H9 (cell line): ENCODE results near the gene HIRIP3. TPM values are rescaled to one million over a fixed set of nuclear protein-coding genes. Genes with fewer than 3 reads are reported as not detected.

Experiments
- DNase-seq: peaks from one replicate; pipeline ENCODE4 v3.0.0-alpha.2; 2017
- H2AFZ ChIP-seq: one replicate; pipeline ENCODE4 v1.6.1; 2013; ENCODE audit warnings: mild to moderate bottlenecking, low read length, control low read depth, moderate library complexity
- H2AK5ac ChIP-seq: 2 replicates; pipeline ENCODE4 v1.6.1; 2013; ENCODE audit warnings: low read length, control low read depth, mixed read lengths; ENCODE audit not compliant: insufficient read length
- H2BK120ac ChIP-seq: one replicate; pipeline ENCODE4 v1.6.1; 2013; ENCODE audit warnings: low read depth, mild to moderate bottlenecking, low read length, control low read depth, inconsistent platforms; ENCODE audit not compliant: poor library complexity, severe bottlenecking
- H2BK12ac ChIP-seq: 2 replicates; pipeline ENCODE4 v1.6.1; 2013; ENCODE audit warnings: low read length, control low read depth, mixed read lengths, low read depth; ENCODE audit not compliant: insufficient read length
- H2BK15ac ChIP-seq: 2 replicates; pipeline ENCODE4 v1.6.1; 2013; ENCODE audit warnings: low read depth, low read length, control low read depth
- H2BK20ac ChIP-seq: one replicate; pipeline ENCODE4 v1.6.1; 2013; ENCODE audit warnings: low read depth, mild to moderate bottlenecking, low read length, control low read depth, inconsistent platforms; ENCODE audit not compliant: poor library complexity, severe bottlenecking
- H2BK5ac ChIP-seq: 2 replicates; pipeline ENCODE4 v1.6.1; 2013; ENCODE audit warnings: low read length, control low read depth, mixed read lengths; ENCODE audit not compliant: insufficient read length
- H3K14ac ChIP-seq: 2 replicates; pipeline ENCODE4 v1.6.1; 2013; ENCODE audit warnings: low read length, control low read depth; ENCODE audit not compliant: insufficient read depth
- H3K18ac ChIP-seq: 2 replicates; pipeline ENCODE4 v1.6.1; 2013; ENCODE audit warnings: low read depth, mild to moderate bottlenecking, mixed read lengths, low read length, control low read depth; ENCODE audit not compliant: insufficient read length
- H3K23ac ChIP-seq: 2 replicates; pipeline ENCODE4 v1.6.1; 2013; ENCODE audit warnings: low read length, control low read depth, mixed read lengths, low read depth; ENCODE audit not compliant: insufficient read length
- H3K23me2 ChIP-seq: 2 replicates; pipeline ENCODE4 v1.6.1; 2013; ENCODE audit warnings: low read depth, mild to moderate bottlenecking, mixed read lengths, low read length, control low read depth; ENCODE audit not compliant: insufficient read length, poor library complexity, severe bottlenecking
- H3K27ac ChIP-seq: 2 replicates; pipeline ENCODE4 v1.5.1; 2013; ENCODE audit warnings: low read length, control low read depth, mixed read lengths, low read depth; ENCODE audit not compliant: insufficient read length
- H3K27me3 ChIP-seq: 2 replicates; pipeline ENCODE4 v1.6.1; 2013; ENCODE audit warnings: low read length, control low read depth, inconsistent platforms; ENCODE audit not compliant: insufficient read depth
- H3K4ac ChIP-seq: 2 replicates; pipeline ENCODE4 v1.6.1; 2013; ENCODE audit warnings: low read depth, mild to moderate bottlenecking, control low read depth, inconsistent platforms, low read length, moderate library complexity
- H3K4me1 ChIP-seq: 2 replicates; pipeline ENCODE4 v1.6.1; 2013; ENCODE audit warnings: low read length, control low read depth, inconsistent platforms; ENCODE audit not compliant: insufficient read depth
- H3K4me2 ChIP-seq: 2 replicates; pipeline ENCODE4 v1.6.1; 2013; ENCODE audit warnings: low read length, control low read depth, mixed read lengths; ENCODE audit not compliant: insufficient read length, insufficient read depth
- H3K56ac ChIP-seq: 2 replicates; pipeline ENCODE4 v1.6.1; 2013; ENCODE audit warnings: low read depth, mild to moderate bottlenecking, mixed read lengths, low read length, control low read depth; ENCODE audit not compliant: insufficient read length
- H3K79me1 ChIP-seq: 2 replicates; pipeline ENCODE4 v1.6.1; 2013; ENCODE audit warnings: low read depth, mild to moderate bottlenecking, moderate library complexity, low read length, control low read depth, inconsistent platforms; ENCODE audit not compliant: insufficient read depth, poor library complexity, severe bottlenecking
- H3K79me2 ChIP-seq: 2 replicates; pipeline ENCODE4 v1.6.1; 2013; ENCODE audit warnings: low read length, control low read depth, inconsistent platforms; ENCODE audit not compliant: insufficient read depth
- H3K9ac ChIP-seq: 2 replicates; pipeline ENCODE4 v1.6.1; 2013; ENCODE audit warnings: low read length, control low read depth, mixed read lengths; ENCODE audit not compliant: insufficient read length; ENCODE audit errors: extremely low read depth
- H3K9me3 ChIP-seq: one replicate; pipeline ENCODE4 v1.6.1; 2013; ENCODE audit warnings: low read depth, low read length, inconsistent platforms; ENCODE audit not compliant: control insufficient read depth
- H3T11ph ChIP-seq: one replicate; pipeline ENCODE4 v1.6.1; 2013; ENCODE audit warnings: mild to moderate bottlenecking, low read length, control low read depth, inconsistent platforms
- H4K20me1 ChIP-seq: one replicate; pipeline ENCODE4 v1.6.1; 2013; ENCODE audit not compliant: control insufficient read depth, insufficient read length, insufficient read depth
- H4K5ac ChIP-seq: 2 replicates; pipeline ENCODE4 v1.6.1; 2013; ENCODE audit warnings: low read depth, mild to moderate bottlenecking, mixed read lengths, low read length, control low read depth; ENCODE audit not compliant: insufficient read length
- H4K8ac ChIP-seq: replicated peaks from 2 replicates; pipeline ENCODE4 v1.6.1; 2013; ENCODE audit warnings: low read length, control low read depth, mixed read lengths, low read depth; ENCODE audit not compliant: insufficient read length
- H4K91ac ChIP-seq: 2 replicates; pipeline ENCODE4 v1.6.1; 2013; ENCODE audit warnings: low read depth, mild to moderate bottlenecking, moderate library complexity, mixed read lengths, low read length, control low read depth; ENCODE audit not compliant: insufficient read length
- H3K27ac Mint-ChIP-seq, 3 experiments: 2 replicates in 2 of 3; 3 replicates in 1 of 3; pipeline ENCODE4 v1.8.0; 2020 to 2021; ENCODE audit warnings: mixed read lengths in 3 of 3, mild to moderate bottlenecking in 1 of 3, moderate library complexity in 1 of 3
- H3K27me3 Mint-ChIP-seq: 2 replicates; pipeline ENCODE4 v1.8.0; 2021; ENCODE audit warnings: low read depth, mild to moderate bottlenecking, moderate library complexity, mixed read lengths
- H3K36me3 Mint-ChIP-seq, 3 experiments: 2 replicates in 2 of 3; 3 replicates in 1 of 3; pipeline ENCODE4 v1.8.0; 2020 to 2021; ENCODE audit warnings: low read depth in 3 of 3, mixed read lengths in 3 of 3; ENCODE audit not compliant: insufficient read depth in 1 of 3
- H3K4me1 Mint-ChIP-seq, 2 experiments: 2 replicates each; pipeline ENCODE4 v1.8.0; 2020; ENCODE audit warnings: mixed read lengths in 2 of 2
- H3K4me3 Mint-ChIP-seq, 2 experiments: 2 replicates in 1 of 2; 3 replicates in 1 of 2; pipeline ENCODE4 v1.8.0; 2020 to 2021; ENCODE audit warnings: mild to moderate bottlenecking in 2 of 2, mixed read lengths in 2 of 2, moderate library complexity in 1 of 2
- H3K9me3 Mint-ChIP-seq, 2 experiments: 2 replicates in 1 of 2; 3 replicates in 1 of 2; pipeline ENCODE4 v1.8.0; 2020; ENCODE audit warnings: mild to moderate bottlenecking in 2 of 2, mixed read lengths in 2 of 2, moderate library complexity in 1 of 2
- WGBS: extraction: QIAGEN DNeasy Blood & Tissue Kit; methylation state at CpG from one replicate; pipeline ENCODE4 v1.1.7; 2013; ENCODE audit warnings: missing lambda C conversion rate, low lambda C conversion rate, mixed read lengths; ENCODE audit not compliant: insufficient read length; ENCODE audit errors: extremely low coverage; 5-methylcytosine and 5-hydroxymethylcytosine counted together
- total RNA-seq: library from RNA; stranded (reverse); gene quantifications from 2 replicates; pipeline ENCODE4 v1.2.1, GENCODE V29; 2021
- TF ChIP-seq, protein P1 (sequence below): fragments of 200-600 bp; sonication (generic); conservative IDR thresholded peaks from 3 replicates; pipeline ENCODE4 v1.8.0; 2021; ENCODE audit warnings: antibody characterized with exemption, mild to moderate bottlenecking

The HIRIP3 gene
- total RNA-seq, 1 experiment from 2014 or later = 21.6 TPM

DNA sequence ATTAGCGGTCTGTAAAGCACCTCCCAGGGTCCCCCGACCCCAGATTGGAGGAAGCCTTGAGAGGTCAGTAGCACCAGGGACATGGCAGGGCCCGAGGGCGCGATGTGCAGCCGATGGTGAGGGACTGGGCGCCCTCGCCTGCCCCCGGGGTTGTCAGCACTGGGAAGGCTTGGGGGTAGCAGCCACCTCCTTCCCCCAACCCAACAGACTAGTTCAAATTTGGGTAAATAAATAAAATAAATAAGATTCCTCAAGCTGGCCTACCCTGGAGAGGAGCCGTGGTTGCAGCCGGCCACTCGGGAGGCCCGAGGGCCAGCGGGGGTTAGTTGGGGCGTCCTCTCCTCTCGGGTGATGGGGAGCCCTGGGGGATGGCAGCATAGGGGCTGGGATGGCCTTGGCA lies 29.0 kb upstream of the HIRIP3 start:
- Mint-ChIP-seq H3K4me1 (peaks cover 8 to 23% of the 10 kb centered on the region in 2 experiments), H3K9me3 (no peaks in the 10 kb centered on the region; a peak in 1 of 5 replicates), H3K4me3 (no peak overlapping the region), H3K36me3 (peaks cover 6 to 16% (median 10%) of the 10 kb centered on the region in 3 experiments; a peak in 5 of 7 replicates), H3K27me3 (no peaks in the 10 kb centered on the region; the same call in 1 of the 2 replicates), H3K27ac (peak overlapping the region in 1 of 3 experiments; percentile 85; a peak in 2 of 7 replicates)
- Histone ChIP-seq H2BK15ac (no peak overlapping the region), H3K79me1 (no peaks in the 10 kb centered on the region), H4K91ac (no peak overlapping the region), H3K18ac (no peak overlapping the region), H2BK5ac (no peak overlapping the region), H3K23me2 (peaks cover 7% of the 10 kb centered on the region), H3K27me3 (no peaks in the 10 kb centered on the region), H3K9me3 (no peaks in the 10 kb centered on the region), H4K5ac (no peak overlapping the region), H2BK12ac (no peak overlapping the region), H3K9ac (no peak overlapping the region), H3K4me1 (peaks cover 2% of the 10 kb centered on the region; the same call in 1 of the 2 replicates), H2AFZ (no peak overlapping the region), H3K79me2 (no peaks in the 10 kb centered on the region), H3T11ph (no peak overlapping the region), H3K4ac (no peak overlapping the region), H2AK5ac (no peak overlapping the region), H3K23ac (no peak overlapping the region), H4K8ac (no peak overlapping the region), H3K14ac (no peak overlapping the region), H3K56ac (no peak overlapping the region), H2BK20ac (no peak overlapping the region), H3K27ac (no peak overlapping the region), H3K4me2 (no peak overlapping the region), H4K20me1 (no peaks in the 10 kb centered on the region), H2BK120ac (no peak overlapping the region)
- no peak for DNase-seq
- TF ChIP-seq, protein P1, sequence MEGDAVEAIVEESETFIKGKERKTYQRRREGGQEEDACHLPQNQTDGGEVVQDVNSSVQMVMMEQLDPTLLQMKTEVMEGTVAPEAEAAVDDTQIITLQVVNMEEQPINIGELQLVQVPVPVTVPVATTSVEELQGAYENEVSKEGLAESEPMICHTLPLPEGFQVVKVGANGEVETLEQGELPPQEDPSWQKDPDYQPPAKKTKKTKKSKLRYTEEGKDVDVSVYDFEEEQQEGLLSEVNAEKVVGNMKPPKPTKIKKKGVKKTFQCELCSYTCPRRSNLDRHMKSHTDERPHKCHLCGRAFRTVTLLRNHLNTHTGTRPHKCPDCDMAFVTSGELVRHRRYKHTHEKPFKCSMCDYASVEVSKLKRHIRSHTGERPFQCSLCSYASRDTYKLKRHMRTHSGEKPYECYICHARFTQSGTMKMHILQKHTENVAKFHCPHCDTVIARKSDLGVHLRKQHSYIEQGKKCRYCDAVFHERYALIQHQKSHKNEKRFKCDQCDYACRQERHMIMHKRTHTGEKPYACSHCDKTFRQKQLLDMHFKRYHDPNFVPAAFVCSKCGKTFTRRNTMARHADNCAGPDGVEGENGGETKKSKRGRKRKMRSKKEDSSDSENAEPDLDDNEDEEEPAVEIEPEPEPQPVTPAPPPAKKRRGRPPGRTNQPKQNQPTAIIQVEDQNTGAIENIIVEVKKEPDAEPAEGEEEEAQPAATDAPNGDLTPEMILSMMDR = no peak
- no CpG with 5 or more reads among the region's 16 CpGs for WGBS
